ELR (cell line): ENCODE measurements around the gene SLA2.
A peak's percentile ranks its signal among the peaks of the same experiment; 100 is the strongest.
"Not testable (repeated sequence)": the region's sequence is repeated elsewhere in the genome, so short reads cannot be mapped to it uniquely, and the experiment has no call there.

Experiments used
- DNase-seq: peaks from one replicate; pipeline ENCODE4 v3.0.0-alpha.2; 2015; ENCODE audit warnings: low read depth

Gene SLA2

GRCh38 chr20:36645998-36646397, at the start of gene SLA2:
Gene SLA2 (minus strand): TSS chr20:36646196. CDS start chr20:36641335, 4,861 bp downstream.
- DNase-seq = no peak

DNA sequence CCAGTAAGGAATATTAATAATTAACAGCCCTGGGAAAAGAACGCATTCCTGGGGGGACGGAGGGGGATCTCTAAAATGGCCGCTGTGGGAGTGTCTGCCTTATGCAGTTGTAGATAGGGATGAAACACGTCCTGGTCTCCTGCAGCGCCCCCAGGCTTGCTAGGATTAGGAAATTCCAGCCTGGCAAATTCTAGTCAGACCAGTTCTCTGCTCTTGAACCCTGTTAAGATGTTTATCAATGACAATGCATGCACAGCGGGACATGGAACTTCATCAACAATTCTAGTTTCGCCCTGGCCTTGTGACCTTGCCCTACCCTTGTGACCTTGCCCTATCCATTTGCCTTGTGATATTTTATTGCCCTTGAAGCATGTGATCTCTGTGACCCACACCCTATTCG, 49.5 kb upstream of the SLA2 start:
- DNase-seq = not testable (repeated sequence)

GRCh38 chr20:36688630-36689029, 42.6 kb upstream of the SLA2 start:
- no peak for DNase-seq

- DNase-seq = no peak
Observed at GRCh38 chr20:36687850-36688249, 41.9 kb upstream of the SLA2 start.

DNA sequence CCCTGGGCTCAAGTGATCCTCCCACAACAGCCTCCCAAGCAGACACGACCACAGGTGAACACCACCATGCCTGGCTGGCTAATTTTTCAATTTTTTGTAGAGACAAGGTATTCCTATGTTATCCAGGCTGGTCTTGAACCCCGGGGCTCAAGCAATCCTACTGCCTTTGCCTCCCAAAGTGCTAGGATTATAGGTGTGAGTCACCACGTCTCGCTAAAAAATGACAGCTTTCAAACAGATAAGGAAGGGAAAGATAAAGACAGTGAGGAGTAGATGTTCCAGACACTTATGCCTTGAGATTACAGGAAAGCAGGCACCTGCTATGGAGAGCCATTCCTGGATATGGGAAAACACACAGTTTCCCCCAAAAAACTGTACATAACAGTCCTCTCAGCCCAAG, 40.9 kb upstream of the SLA2 start:
- DNase-seq = no peak

DNA sequence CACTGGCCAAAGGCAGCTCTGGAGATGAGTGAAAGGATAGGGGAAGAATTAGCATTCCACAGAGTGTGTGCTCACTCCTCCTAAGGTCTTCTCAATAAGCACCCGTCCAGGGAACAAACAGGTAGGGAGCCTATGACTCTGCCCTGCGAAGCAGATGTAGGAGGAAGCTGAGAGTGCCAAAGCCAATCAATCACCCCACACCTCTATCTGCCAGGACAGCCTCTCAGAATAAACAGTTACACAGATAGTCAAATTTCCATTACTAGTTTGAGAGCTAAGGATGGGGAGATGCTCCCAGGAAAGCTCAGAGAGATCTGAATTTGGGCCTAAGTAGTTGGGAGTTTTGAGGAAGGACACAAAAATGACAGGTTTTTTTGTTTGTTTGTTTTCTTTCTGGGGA, 40.5 kb upstream of the SLA2 start:
- no peak for DNase-seq

GRCh38 chr20:36684747-36685146, 38.8 kb upstream of the SLA2 start:
- no peak for DNase-seq

DNA sequence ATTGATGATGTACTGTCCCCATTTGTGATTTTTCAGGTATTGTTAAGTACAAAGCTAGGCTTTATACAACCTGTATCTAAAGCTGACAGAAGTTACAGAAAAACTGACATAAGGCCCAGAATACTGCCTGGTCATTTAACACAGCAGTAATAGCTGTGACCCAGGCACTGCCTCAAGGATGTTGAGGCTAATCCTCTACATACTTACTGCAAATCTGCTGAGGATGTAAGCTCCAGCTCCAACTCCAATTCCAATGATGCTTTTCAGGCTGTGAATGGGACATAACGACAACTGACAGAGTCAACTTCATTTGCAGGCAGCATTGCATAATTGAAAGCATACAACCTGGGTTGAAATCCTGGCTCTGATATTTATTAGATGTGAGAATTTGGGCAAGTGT, 36.3 kb upstream of the SLA2 start:
- DNase-seq = no peak

- no peak for DNase-seq
Observed at GRCh38 chr20:36677422-36677771, 31.4 kb upstream of the SLA2 start.

DNA sequence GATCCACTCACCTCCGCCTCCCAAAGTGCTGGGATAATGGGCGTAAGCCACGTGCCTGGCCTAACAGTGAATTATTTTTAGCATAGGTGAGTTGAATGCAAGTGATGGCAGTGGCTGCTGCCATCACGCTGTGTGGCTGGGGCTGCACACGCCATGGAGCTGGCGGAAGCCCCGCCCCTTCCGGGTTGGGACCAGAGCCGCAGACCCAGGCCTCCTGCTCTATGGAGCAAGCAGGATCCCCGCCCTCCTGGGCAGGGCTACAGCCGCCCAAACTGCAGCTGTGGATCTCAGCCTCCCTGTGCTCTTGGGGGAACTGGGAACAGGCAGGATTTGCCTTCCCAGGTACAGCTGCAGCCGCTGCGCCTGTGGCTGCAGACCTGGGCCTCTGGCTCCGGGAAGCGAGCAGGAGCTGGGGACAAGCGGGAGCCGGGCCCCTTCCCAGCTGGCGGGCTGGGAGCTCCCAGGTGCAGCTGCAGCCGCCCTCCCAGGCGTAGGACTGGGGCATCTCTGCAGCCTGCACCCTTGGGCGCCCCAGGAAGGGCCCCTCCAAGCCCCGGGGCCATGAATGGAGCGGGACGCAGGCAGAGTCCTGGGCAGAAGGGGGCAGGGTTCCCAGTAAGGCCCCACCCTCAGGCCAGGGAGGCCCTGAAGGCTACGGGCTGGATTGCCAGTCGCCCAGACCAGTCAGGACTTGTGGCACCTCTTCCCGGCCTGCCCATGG, 30.9 kb upstream of the SLA2 start:
- DNase-seq = no peak

DNA sequence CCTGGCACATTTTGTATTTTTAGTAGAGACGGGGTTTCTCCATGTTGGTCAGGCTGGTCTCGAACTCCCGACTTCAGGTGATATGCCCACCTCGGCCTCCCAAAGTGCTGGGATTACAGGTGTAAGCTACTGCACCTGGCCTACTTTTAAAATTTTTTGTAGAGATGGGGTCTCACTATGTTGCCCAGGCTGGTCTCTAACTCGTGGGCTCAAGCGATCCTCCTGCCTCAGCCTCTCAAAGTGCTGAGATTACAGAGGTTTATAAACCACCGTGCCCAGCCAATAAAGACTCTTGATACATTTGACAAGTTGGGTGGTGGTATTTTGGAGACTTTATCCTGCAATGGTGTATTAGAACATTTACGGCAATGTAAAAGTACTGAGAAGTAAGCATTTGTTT, 29.5 kb upstream of the SLA2 start:
- not testable (repeated sequence) for DNase-seq

DNA sequence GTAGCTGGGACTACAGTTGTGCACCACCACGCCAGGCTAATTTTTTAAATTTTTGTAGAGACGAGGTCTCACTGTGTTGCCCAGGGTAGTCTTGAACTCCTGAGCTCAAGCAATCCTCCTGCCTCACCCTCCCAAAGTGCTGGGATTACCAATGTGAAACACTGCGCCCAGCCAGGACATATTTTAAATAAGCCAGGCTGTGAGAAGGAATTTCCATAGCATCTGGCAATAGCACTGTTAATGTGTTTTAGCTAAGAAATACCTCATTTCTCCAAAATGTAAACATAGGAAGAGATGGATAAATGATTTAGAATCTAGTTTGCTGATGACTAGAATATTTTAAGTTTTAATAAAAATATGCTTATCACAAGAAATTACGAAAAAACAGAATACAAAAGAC, 27.0 kb upstream of the SLA2 start:
- DNase-seq = no peak

- DNase-seq = no peak
Observed at GRCh38 chr20:36670665-36671357, 24.8 kb upstream of the SLA2 start.

DNA sequence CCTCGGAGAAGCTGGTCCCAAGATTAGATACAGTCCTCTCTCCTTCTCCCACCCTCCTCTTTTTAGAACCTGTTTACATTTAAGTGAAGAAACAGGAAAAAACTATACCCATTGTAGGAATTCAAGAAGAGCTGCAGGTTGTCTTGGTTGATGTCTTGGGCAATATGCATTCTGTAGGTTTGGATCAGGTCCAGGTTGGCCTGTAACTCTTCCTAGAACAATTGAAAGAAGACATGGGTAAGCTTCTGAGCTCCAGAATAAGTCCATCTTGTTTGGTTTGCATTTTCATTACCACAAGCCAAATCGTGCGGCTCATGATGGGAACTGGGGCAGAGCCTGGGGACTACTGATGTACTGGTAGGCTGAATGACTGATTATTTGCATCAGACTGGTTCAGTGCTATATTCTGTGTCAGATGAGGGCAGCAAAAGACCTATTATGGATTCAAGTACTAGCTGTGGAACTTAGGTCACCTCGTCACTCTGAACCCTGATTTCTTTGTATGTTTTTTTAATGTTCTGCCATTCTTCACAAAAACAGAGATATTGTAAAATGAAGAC, 20.3 kb upstream of the SLA2 start:
- peak; percentile 25 for DNase-seq

DNA sequence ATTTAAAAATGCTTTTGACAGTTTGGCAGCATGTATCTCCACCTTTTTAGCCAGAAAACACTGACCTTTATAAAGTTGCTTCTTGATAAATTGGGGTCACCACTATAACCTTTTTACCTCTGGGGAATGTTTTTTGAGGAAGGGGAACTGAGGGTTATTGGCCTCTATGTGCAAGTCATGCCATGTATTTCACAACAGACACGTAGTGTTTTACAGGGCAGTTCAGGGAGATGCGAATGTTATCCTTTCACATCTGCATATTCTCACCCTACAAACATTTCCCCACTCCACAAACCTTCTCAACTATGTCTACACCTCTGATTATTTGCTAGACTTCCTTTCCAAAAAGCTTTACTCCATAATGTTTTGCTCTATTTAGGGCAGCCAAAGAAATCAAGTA, 17.0 kb upstream of the SLA2 start:
- DNase-seq = no peak

DNA sequence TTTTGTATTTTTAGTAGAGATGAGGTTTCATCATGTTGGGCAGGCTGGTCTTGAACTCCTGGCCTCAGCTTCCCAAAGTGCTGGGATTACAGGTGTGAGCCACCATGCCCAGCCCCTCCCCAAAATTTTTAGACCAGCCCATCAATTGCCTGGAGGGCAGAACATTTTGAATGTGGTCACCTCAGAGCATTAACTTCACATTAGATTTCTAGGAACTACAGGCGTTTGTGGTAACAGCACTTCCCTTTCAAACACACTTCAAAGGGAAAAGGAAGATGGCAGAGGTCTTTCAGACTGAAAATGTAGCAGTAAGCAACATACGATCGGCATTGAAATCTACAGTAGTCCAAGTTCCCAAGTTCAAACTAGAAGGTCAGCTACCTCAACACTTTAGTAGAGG, 12.3 kb upstream of the SLA2 start:
- no peak for DNase-seq

- no peak for DNase-seq
Observed at GRCh38 chr20:36656733-36657132, 10.7 kb upstream of the SLA2 start.

DNA sequence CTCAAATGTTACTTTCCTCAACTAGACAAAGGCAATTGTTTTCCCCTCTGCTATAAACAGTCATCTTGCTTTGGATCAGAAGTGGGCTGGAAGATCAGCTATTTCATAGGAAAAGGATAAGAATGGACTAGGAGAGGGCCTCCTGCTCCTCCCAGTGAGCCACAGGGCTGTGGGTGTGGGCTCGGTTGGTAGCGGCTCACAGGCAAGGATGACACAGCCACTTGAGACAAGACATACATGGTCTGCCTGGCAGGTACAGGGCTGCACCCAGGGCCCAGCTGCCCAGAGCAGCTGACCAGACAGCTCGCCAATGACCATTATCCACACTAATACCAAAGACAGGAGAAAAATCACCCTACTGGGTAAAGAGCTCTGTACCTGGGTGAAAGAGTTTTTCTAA, 9.0 kb upstream of the SLA2 start:
- no peak for DNase-seq

DNA sequence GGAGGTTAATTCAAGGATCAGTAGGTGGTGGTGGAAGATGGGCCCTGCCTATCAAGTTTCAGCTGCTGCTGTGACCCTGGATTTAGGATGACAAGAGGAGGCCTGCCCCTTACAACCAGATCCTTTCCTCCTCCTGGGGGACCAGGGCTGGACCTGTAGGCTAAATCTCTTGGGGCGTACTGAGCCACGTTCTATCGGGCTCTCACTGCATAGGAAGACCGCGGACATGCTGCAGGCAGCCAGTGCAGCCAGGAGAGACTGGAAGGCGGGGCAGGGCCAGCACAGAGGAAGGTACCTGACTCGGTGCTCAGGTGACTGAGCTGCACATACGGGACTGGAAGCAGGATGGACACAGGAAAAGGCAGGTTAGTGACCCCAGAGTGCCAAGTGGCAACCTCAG, 8.5 kb upstream of the SLA2 start:
- no peak for DNase-seq

- DNase-seq = no peak
Observed at GRCh38 chr20:36653456-36653855, 7.5 kb upstream of the SLA2 start.

DNA sequence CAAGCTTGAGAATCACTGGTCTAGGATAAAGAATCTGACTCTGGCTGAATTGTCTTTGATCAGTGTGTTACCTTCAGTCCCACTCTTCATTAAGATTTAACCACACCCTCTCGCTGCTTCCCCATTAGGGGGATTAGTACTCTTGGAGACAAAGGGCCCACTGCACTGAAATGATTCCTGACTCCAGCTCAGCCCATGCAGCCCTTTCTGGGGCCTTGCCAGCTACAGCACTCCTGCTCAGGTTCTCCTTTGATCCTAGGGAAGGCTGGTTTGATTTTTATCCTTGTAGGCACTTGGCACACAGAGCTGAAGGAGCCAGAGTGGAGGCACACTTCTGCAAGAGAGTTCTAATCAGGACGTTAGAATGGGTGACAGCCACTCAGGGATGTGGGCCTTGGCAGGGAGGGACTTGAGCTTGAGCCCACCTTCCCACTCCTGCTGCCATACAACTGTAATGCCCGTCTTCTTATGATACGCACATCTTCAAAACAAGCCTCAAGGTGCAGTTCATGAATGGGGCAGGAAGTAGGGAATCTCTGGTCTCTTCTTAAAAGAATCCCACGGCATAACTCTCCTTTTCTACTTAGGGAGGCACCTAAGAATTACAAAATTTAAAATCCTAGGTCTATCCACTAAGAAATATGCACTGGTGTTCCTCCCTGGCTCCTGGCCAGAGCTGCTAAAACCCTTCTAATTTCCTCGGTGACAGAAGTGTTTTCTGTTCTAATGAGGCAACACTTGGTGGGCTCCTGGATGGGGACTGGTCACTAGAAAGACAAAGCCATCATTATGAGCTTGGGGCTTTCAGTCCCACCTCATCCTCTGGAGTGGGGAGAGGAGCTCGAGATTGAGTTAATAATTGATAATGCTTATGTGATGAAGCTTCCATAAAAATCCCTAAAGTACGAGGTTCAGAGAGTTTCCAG, 1.5 kb upstream of the SLA2 start:
- no peak for DNase-seq

DNA sequence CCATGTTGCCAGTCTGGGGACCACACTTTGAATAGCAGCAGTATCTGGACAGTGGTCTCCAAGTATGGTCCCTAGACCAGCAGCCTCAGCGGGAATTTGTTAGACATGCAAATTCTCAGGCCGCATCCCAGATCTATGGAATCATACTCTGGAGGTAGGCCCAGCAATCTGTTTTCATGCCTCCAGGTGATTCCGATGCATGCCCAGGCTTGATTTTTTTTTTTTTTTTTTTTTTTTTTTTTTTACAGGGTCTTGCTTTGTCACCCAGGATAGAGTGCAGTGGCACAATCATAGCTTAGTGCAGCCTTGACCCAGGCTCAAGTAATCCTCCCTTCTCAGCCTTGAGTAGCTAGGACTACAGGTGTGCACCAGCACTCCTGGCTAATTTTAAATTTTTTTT, 682 bp upstream of the SLA2 start:
- no peak for DNase-seq

- no peak for DNase-seq
Observed at GRCh38 chr20:36645353-36645752, 643 bp downstream of the SLA2 start.
